GM19240 (cell line): ENCODE results near the gene LY6G6F.
A peak's percentile ranks its signal among the peaks of the same experiment; 100 is the strongest.
"Not testable (repeated sequence)": the region's sequence is repeated elsewhere in the genome, so short reads cannot be mapped to it uniquely, and the experiment has no call there.

Experiments used
- DNase-seq: peaks from one replicate; pipeline ENCODE4 v3.0.0; 2011; ENCODE audit warnings: low spot score; ENCODE audit not compliant: insufficient read length

Gene LY6G6F

GRCh38 chr6:31702819-31703716 lies 3.6 kb upstream of the LY6G6F start, which contains the start of gene ABHD16A:
Gene ABHD16A (minus strand): TSS chr6:31703324. CDS start chr6:31703281, 43 bp downstream.
- peak; percentile 99 for DNase-seq

DNA sequence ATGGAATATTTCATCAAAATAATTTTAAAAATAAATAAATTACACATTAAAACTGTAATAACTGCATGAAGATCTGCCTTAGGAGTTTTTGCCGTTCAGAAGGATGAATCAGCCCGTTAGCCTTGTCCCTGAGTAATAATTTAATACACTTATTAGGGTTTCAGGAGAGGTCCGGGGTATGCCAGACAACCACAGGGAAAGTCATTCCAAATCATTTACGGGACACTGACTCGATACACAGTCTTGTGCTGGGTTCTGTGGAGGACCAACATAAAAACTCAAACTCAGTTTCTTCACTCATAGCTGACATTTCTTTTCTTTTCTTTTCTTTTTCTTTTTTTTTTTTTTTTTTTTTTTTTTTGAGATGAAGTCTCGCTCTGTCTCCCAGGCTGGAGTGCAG lies 735 bp upstream of the LY6G6F start:
- DNase-seq, result no peak

DNA sequence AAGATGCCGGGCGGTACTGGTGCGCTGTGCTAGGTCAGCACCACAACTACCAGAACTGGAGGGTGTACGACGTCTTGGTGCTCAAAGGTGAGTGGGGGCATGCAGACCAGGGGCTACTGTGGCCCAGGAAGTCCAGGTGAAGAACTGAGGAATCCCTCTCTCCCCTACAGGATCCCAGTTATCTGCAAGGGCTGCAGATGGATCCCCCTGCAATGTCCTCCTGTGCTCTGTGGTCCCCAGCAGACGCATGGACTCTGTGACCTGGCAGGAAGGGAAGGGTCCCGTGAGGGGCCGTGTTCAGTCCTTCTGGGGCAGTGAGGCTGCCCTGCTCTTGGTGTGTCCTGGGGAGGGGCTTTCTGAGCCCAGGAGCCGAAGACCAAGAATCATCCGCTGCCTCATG lies 1.0 kb downstream of the LY6G6F start:
- no peak for DNase-seq

DNA sequence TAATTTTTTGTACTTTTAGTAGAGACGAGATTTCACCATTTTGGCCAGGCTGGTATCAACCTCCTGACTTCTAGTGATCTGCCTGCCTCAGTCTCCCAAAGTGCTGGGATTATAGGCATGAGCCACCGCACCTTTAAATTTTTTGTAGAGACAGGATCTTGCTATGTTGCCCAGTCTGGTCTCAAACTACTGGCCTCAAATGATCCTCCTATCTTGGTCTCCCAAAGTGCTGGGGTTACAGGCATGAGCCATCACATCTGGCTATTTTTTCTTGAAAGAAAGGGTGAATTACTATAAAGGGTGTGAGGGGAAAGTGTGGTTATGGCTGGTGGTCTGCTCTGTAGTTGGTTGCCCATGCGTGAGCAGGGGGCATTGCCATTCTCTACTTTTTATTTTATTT lies 1.6 kb downstream of the LY6G6F start:
- no peak for DNase-seq

DNA sequence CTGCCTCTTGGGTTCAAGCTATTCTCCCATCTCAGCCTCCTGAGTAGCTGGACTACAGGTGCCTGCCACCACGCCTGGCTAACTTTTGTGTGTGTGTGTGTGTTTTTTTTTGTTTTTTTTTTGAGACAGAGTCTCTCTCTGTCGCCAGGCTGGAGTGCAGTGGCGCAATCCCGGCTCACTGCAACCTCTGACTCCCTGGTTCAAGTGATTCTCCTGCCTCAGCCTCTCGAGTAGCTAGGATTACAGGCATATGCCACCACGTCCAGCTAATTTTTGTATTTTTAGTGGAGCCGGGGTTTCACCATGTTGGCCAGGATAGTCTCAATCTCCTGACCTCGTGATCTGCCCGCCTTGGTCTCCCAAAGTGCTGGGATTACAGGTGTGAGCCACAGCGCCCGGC lies 2.5 kb downstream of the LY6G6F start:
- DNase-seq, result not testable (repeated sequence)

- no peak for DNase-seq
Observed at GRCh38 chr6:31710523-31711219, 4.0 kb downstream of the LY6G6F start.

GRCh38 chr6:31711233-31711632 lies 4.6 kb downstream of the LY6G6F start:
- no peak for DNase-seq

DNA sequence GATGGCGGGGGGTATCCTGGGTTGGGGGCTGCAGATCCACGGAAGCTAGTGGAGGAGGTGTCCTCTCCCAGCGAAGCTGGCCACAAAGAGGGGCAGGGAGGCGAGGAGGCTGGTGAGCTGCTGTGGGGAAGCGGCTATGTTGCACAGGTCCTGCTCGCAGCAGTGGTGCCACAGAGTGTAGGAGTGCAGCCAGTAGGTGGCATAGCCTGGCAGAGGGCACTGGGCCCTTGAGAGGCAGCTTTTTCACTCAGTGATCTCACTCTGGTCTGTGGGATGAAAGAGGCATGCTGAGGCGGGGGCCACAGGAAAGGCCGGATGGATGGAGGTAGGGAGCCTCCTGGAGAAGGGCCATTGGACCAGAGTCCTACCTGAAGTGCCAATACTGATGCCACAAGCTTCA lies 5.6 kb downstream of the LY6G6F start:
- no peak for DNase-seq

DNA sequence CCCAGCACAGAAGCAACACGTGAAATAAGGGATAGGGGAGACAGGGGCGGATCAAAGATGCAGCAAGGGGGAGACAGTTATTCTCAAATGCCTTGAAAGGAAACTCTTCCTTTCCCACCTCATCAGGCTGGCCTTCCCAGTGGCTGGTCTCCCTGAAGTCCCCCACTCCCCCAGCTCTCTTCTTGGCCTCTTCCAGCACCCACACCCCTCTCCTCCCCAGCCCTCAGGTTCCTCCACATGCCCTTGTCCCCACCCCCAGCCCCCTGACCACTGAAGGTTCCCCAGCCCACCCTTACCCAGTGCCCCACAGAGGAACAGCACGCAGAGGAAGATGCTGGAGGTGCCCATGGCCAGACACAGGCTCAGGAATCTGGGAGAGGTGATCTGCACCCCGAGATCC lies 6.8 kb downstream of the LY6G6F start:
- no peak for DNase-seq

GRCh38 chr6:31713991-31714684 lies 7.5 kb downstream of the LY6G6F start:
- DNase-seq, result no peak

DNA sequence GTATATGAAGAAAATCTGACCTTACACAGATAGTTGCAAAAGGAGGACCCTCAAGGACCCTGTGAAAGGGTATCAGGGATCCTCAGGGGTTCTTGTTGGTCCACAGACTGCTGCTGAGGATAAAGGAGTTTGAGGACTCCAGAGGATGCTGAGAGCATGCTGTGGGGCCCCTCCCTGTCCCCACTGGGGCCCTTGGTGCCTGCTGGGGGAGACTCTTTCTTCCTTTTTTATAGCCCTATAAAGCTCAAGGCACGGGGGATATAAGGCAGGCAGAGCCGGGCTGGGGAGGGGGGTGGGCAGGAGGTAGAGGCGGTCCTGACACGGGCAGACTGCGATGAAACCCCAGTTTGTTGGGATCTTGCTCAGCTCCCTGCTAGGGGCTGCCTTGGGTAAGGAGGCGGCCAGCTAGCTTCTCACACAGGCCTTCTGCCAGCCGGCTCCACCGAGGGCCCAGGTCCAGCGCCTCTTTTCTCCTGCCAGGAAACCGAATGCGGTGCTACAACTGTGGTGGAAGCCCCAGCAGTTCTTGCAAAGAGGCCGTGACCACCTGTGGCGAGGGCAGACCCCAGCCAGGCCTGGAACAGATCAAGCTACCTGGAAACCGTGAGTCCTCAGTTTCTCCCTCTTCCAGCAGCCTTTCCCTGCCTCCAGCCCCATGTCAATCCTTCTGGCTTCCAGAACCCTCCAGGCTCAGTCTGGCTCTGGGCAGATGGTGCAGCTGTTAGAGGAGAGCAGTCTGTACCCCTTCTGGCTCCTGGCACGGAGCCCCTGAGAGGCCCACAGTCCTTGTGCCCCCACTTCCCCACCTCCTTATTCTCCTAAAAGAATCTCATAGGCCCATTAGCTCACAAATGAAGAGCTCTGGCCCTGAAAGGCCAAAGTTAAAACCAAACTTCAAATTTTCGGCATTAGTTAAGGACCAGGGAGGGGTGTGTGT lies 8.6 kb downstream of the LY6G6F start, which contains the start of gene LY6G6D:
LY6G6D (plus strand) TSS at position 327 of the 937 bp plus-strand sequence; CDS start at position 335, 8 bp downstream.
- DNase-seq, result no peak

- no peak for DNase-seq
Observed at GRCh38 chr6:31717499-31718222, 11.0 kb downstream of the LY6G6F start.

DNA sequence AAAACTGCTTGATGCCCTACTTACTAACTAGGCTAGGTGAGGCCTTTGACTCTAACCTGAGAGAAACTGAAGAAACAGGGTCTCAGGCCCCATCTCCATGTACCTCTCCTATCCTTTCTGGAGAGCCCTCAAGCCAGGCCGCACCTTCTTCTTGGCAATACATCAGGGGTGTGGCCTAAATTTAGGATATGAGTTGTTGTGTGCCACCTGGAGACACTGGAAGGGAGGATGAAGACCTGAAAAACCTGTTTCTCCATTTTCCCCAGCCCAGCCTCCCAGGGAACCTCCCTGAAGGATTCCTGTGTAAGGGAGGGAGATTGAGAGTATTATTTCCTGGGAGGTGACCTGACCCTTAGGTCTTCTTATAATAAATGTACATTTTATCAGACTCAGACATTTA lies 11.6 kb downstream of the LY6G6F start:
- no peak for DNase-seq

DNA sequence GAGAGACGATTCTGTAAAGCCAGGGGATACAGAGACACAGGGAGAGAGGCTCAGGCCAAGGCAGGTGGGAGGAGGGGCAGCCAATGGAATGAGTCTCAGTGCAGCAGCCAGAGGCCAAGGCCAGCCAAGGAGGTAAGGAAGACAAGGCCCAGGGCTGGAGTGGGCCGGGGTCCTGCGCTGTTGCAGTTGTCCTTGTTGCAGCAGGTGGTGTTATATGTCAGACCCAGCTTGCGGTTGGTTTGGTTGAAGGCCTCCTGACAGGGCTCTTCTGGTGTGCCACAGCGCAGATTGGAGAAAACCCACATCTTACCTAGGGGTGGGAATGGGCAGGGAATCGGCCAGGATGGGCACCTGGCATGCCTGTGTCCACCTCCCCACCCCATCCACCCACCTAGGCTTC lies 12.3 kb downstream of the LY6G6F start:
- no peak for DNase-seq

DNA sequence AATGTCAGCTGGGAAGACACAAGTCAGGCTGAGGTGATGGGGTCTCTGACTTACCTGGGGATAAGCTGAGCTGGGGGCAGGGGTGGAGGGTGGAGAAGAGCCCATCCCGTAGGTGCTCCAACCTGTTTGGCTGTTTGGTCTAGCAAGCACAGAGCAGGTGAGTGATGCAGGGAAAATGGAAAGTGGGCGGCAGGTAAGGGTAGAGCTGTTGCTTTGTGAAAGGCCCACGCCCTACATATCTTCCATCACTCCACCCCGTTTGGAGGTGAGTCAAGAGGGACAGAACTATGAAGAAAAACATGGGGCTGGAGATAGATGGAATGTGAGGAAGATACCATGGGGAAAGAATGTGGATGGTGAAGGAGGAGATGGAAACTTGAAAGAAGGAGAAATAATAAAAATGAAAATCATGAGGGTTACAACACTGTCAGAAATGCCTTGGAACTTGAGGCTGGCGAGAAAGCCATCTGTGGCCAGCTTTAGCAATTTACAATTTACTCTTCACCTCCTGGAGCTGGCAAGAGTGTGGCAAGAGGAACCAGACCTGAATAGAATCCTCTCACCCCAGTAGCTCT lies 13.6 kb downstream of the LY6G6F start:
- DNase-seq, result no peak

GRCh38 chr6:31721351-31722020 lies 14.8 kb downstream of the LY6G6F start, which contains the start of gene LY6G6C:
Gene LY6G6C (minus strand): TSS chr6:31721746. CDS start chr6:31721679, 67 bp downstream.
- no peak for DNase-seq

GRCh38 chr6:31722173-31722572 lies 15.5 kb downstream of the LY6G6F start:
- DNase-seq, result no peak

DNA sequence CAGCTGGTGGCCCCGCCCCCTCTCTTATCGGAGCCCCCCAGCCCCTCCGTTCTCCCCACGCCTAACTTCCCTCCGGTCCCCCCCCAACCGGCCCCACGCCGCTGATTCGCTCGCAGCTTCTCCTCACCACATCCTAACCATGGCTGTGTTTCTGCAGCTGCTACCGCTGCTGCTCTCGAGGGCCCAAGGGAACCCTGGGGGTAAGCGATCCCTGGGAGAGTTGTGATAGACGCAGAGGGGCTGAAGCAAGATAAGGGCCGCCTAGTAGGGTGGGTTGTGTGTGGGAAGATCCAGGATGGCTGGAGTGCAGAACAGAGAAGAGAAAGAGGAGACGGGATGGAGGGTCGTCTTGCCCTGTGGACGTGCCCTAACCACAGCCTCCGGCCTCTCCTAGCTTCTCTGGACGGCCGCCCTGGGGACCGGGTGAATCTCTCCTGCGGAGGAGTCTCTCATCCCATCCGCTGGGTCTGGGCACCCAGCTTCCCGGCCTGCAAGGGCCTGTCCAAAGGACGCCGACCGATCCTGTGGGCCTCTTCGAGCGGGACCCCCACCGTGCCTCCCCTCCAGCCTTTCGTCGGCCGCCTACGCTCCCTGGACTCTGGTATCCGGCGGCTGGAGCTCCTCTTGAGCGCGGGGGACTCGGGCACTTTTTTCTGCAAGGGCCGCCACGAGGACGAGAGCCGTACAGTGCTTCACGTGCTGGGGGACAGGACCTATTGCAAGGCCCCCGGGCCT lies 16.7 kb downstream of the LY6G6F start, which contains the start of gene MPIG6B:
MPIG6B (plus strand) TSS at position 129 of the 735 bp plus-strand sequence; CDS start at position 140, 11 bp downstream.
- no peak for DNase-seq
